Neural cell (in vitro differentiated cells): ENCODE data around the gene UBE3B. TPM values are rescaled to one million over a fixed set of nuclear protein-coding genes. Genes with fewer than 3 reads are reported as not detected.

Source experiments
- H2AFZ ChIP-seq: fragments of 200-600, 300-800 bp; sonication (generic), shearing (Covaris generic); 2 replicates; pipeline ENCODE4 v1.6.0; 2014; ENCODE audit warnings: low read depth, mild to moderate bottlenecking, antibody characterized with exemption, low read length, moderate library complexity
- H3F3A ChIP-seq: fragments of 200-600 bp; shearing (Covaris generic); 2 replicates; pipeline ENCODE4 v1.6.1; 2016; ENCODE audit warnings: mild to moderate bottlenecking, moderate library complexity, mixed read lengths, antibody characterized with exemption, low read length; ENCODE audit not compliant: insufficient read depth, poor library complexity, severe bottlenecking
- H3K27ac ChIP-seq: fragments of 200-600, 300-800 bp; sonication (generic), shearing (Covaris generic); 2 replicates; pipeline ENCODE4 v1.5.1; 2014; ENCODE audit warnings: mild to moderate bottlenecking, low read length, moderate library complexity
- H3K27me3 ChIP-seq: fragments of 300-800, 200-600 bp; sonication (generic), shearing (Covaris generic); 2 replicates; pipeline ENCODE4 v1.6.0; 2014; ENCODE audit warnings: mild to moderate bottlenecking, low read depth, low read length, moderate library complexity; ENCODE audit not compliant: insufficient read depth
- H3K36me3 ChIP-seq: fragments of 300-800, 200-600 bp; sonication (generic), shearing (Covaris generic); 2 replicates; pipeline ENCODE4 v1.5.1; 2014; ENCODE audit warnings: mild to moderate bottlenecking, antibody characterized with exemption, low read length, moderate library complexity; ENCODE audit not compliant: insufficient read depth
- H3K4me2 ChIP-seq: fragments of 300-800, 200-600 bp; sonication (generic), shearing (Covaris generic); 2 replicates; pipeline ENCODE4 v1.6.0; 2014; ENCODE audit warnings: mild to moderate bottlenecking, low read length
- H3K4me3 ChIP-seq: fragments of 300-800, 200-600 bp; sonication (generic), shearing (Covaris generic); 2 replicates; pipeline ENCODE4 v1.5.1; 2014; ENCODE audit warnings: mild to moderate bottlenecking, low read length, moderate library complexity
- H3K79me2 ChIP-seq: fragments of 200-600 bp; shearing (Covaris generic); replicated peaks from 2 replicates; pipeline ENCODE4 v1.6.0; 2014; ENCODE audit warnings: mild to moderate bottlenecking, low read length, moderate library complexity; ENCODE audit not compliant: insufficient read depth
- H3K9ac ChIP-seq: fragments of 300-800, 200-600 bp; sonication (generic), shearing (Covaris generic); 2 replicates; pipeline ENCODE4 v1.6.1; 2016; ENCODE audit warnings: mild to moderate bottlenecking, low read length, mixed read lengths
- H3K9me2 ChIP-seq: fragments of 200-600 bp; shearing (Covaris generic); 2 replicates; pipeline ENCODE4 v1.6.1; 2016; ENCODE audit warnings: mild to moderate bottlenecking, low read length, mixed read lengths; ENCODE audit not compliant: insufficient read depth
- H3K9me3 ChIP-seq: fragments of 200-600, 300-800 bp; sonication (generic), shearing (Covaris generic); 2 replicates; pipeline ENCODE4 v1.6.1; 2016; ENCODE audit warnings: mild to moderate bottlenecking, mixed run types, low read length, moderate library complexity, mixed read lengths
- H4K20me1 ChIP-seq: fragments of 200-600 bp; shearing (Covaris generic); 2 replicates; pipeline ENCODE4 v1.6.1; 2016; ENCODE audit warnings: mild to moderate bottlenecking, mixed run types; ENCODE audit not compliant: insufficient read depth
- CTCF ChIP-seq: fragments of 450-650 bp; IDR thresholded peaks from 2 replicates; pipeline ENCODE4 v1.5.1; 2014; ENCODE audit warnings: antibody characterized with exemption, mild to moderate bottlenecking, moderate library complexity; ENCODE audit not compliant: poor library complexity, severe bottlenecking
- EP300 ChIP-seq: fragments of 450-650 bp; conservative IDR thresholded peaks from 2 replicates; pipeline ENCODE4 v1.6.1; 2014; ENCODE audit warnings: antibody characterized with exemption, mild to moderate bottlenecking, moderate library complexity; ENCODE audit not compliant: poor library complexity, severe bottlenecking
- EZH2 ChIP-seq: fragments of 200-600, 300-800 bp; shearing (Covaris generic), sonication (generic); IDR thresholded peaks from 2 replicates; pipeline ENCODE4 v1.6.1; 2014; ENCODE audit warnings: antibody characterized with exemption, low read length, borderline replicate concordance, mild to moderate bottlenecking; ENCODE audit not compliant: insufficient read depth, poor library complexity, severe bottlenecking
- MXI1 ChIP-seq: fragments of 450-650 bp; conservative IDR thresholded peaks from 2 replicates; pipeline ENCODE4 v1.6.1; 2014; ENCODE audit warnings: antibody characterized with exemption, mild to moderate bottlenecking; ENCODE audit not compliant: poor library complexity, severe bottlenecking
- POLR2AphosphoS5 ChIP-seq: IDR thresholded peaks from 2 replicates; pipeline ENCODE4 v1.6.1; 2012
- RAD21 ChIP-seq: fragments of 450-650 bp; conservative IDR thresholded peaks from 2 replicates; pipeline ENCODE4 v1.6.1; 2014; ENCODE audit warnings: antibody characterized with exemption, mild to moderate bottlenecking, moderate library complexity
- REST ChIP-seq: IDR thresholded peaks from 2 replicates; pipeline ENCODE4 v1.6.1; 2012; ENCODE audit warnings: borderline replicate concordance
- SMC3 ChIP-seq: fragments of 450-650 bp; conservative IDR thresholded peaks from 2 replicates; pipeline ENCODE4 v1.6.1; 2014; ENCODE audit warnings: antibody characterized with exemption, mild to moderate bottlenecking, moderate library complexity; ENCODE audit not compliant: poor library complexity
- TAF1 ChIP-seq: IDR thresholded peaks from 2 replicates; pipeline ENCODE4 v1.6.1; 2012; ENCODE audit warnings: low read depth
- polyA plus RNA-seq: library from polyadenylated mRNA; depleted of rRNA; stranded (reverse); fragments of >200 nt; gene quantifications from 2 replicates; pipeline ENCODE4 v1.2.3, GENCODE V29; 2014

The UBE3B gene
- polyA plus RNA-seq, 1 donor from 2014 or later, result 21.7 TPM

- H3F3A ChIP-seq, result no peaks in the 10 kb centered on the region
- TF ChIP-seq EZH2, result no peak
- no peak for TF ChIP-seq CTCF
- no peak for TF ChIP-seq MXI1
- no peak for TF ChIP-seq RAD21
- TF ChIP-seq POLR2AphosphoS5, result no peak
- no peak for TF ChIP-seq REST
- no peak for TF ChIP-seq SMC3
- no peak for TF ChIP-seq EP300
- no peak for TF ChIP-seq TAF1
- no peak overlapping the region for H3K4me3 ChIP-seq
- H3K27me3 ChIP-seq, result no peaks in the 10 kb centered on the region
- H3K9me2 ChIP-seq, result no peaks in the 10 kb centered on the region
- peaks cover 6% of the 10 kb centered on the region for H3K79me2 ChIP-seq
- H3K4me2 ChIP-seq, result no peak overlapping the region
- H2AFZ ChIP-seq, result no peak overlapping the region
- no peaks in the 10 kb centered on the region for H3K36me3 ChIP-seq
- H3K9ac ChIP-seq, result no peak overlapping the region
- H4K20me1 ChIP-seq, result peaks cover 7% of the 10 kb centered on the region
- H3K27ac ChIP-seq, result no peak overlapping the region
- H3K9me3 ChIP-seq, result no peaks in the 10 kb centered on the region
These were observed 18.2 kb upstream of the UBE3B start for GRCh38 chr12:109459247-109459646.

GRCh38 chr12:109460538-109460937, 16.9 kb upstream of the UBE3B start:
- Histone ChIP-seq H4K20me1 (peaks cover 11% of the 10 kb centered on the region), H3K36me3 (no peaks in the 10 kb centered on the region), H3K9ac (no peak overlapping the region), H3K27ac (no peak overlapping the region), H2AFZ (no peak overlapping the region), H3K4me2 (no peak overlapping the region), H3K9me3 (no peaks in the 10 kb centered on the region), H3K4me3 (no peak overlapping the region), H3K79me2 (peaks cover 14% of the 10 kb centered on the region), H3K27me3 (no peaks in the 10 kb centered on the region), H3K9me2 (no peaks in the 10 kb centered on the region), H3F3A (no peaks in the 10 kb centered on the region)
- TF ChIP-seq EZH2 (no peak), EP300 (no peak), POLR2AphosphoS5 (no peak), TAF1 (no peak), MXI1 (no peak), CTCF (no peak), REST (no peak)
